GM12875 (cell line): ENCODE measurements around the gene HLCS.

Source experiments
- H3K4me3 ChIP-seq: one replicate; pipeline ENCODE4 v1.5.1; 2011; ENCODE audit warnings: low read depth, low read length, control low read depth
- TF ChIP-seq, protein P1 (sequence below): IDR thresholded peaks from 2 replicates; pipeline ENCODE4 v1.5.1; 2011; ENCODE audit warnings: low read depth, mild to moderate bottlenecking, control low read depth, inconsistent platforms, low read length, moderate library complexity, borderline replicate concordance; ENCODE audit not compliant: insufficient read depth

Gene HLCS

DNA sequence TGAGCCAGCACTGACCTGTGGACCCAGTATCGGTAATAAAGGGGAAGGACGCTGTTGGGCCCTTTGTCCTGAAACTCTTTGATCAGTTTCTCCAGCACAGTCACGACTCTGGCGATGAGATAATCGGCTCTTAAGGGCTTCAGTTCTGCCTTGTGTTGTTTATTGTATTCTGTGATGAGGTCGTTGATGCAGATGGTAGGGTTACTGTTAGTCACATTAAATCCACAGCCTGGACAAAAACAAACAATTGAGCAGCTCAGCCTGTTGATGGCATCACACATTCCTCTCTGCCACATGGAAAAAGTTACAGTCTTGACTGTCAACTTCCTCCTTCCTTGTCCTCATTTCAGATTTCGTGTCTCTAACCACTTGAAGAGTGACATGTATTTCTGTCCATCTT, 209.9 kb downstream of the HLCS start:
- no peak overlapping the region for H3K4me3 ChIP-seq
- TF ChIP-seq, protein P1, sequence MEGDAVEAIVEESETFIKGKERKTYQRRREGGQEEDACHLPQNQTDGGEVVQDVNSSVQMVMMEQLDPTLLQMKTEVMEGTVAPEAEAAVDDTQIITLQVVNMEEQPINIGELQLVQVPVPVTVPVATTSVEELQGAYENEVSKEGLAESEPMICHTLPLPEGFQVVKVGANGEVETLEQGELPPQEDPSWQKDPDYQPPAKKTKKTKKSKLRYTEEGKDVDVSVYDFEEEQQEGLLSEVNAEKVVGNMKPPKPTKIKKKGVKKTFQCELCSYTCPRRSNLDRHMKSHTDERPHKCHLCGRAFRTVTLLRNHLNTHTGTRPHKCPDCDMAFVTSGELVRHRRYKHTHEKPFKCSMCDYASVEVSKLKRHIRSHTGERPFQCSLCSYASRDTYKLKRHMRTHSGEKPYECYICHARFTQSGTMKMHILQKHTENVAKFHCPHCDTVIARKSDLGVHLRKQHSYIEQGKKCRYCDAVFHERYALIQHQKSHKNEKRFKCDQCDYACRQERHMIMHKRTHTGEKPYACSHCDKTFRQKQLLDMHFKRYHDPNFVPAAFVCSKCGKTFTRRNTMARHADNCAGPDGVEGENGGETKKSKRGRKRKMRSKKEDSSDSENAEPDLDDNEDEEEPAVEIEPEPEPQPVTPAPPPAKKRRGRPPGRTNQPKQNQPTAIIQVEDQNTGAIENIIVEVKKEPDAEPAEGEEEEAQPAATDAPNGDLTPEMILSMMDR = no peak

- TF ChIP-seq, protein P1 = no peak
- no peak overlapping the region for H3K4me3 ChIP-seq
Observed at GRCh38 chr21:36754241-36754898, 212.1 kb downstream of the HLCS start.

DNA sequence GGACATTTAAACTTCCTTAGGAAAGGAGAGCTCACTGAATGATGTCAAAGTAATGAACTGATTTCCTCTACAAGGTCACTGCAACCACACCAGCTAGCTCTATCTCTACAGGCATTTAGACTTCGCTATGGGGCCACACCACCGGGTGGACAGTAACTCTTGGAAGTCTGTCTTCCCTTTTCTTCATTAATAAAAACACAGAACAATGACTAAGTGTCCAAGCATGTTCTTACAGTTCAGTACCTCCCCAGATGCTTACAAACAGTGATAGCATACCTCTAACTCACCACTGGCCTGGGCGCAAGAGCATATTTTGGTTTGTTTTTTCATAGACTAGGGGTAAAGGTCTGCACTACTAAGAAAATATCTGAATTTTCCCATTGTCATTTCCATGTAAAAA, 212.9 kb downstream of the HLCS start:
- no peak overlapping the region for H3K4me3 ChIP-seq
- TF ChIP-seq, protein P1 = no peak

DNA sequence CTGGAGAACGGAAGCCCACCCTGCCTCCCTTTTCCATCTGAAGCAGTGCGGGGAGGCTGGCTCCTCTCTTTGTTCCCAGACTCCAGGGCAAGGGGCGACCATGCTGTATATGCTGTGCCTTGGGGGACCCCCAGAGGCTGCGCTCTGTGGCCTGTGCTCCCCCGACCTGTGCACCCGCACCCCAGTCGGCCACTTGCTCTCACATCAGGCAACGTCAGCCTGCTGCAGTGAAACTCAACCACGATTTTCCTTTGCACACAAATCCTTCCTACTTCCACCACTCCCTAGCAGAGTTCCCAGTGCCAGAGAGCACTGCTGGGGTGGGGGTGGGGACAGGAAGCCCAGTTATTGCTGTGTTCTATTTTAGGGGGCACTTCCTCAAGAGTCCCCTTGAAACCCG, 215.1 kb downstream of the HLCS start:
- TF ChIP-seq, protein P1 = no peak
- no peak overlapping the region for H3K4me3 ChIP-seq

- TF ChIP-seq, protein P1 = no peak
- H3K4me3 ChIP-seq = no peak overlapping the region
Observed at GRCh38 chr21:36750576-36750959, 215.9 kb downstream of the HLCS start.

GRCh38 chr21:36749935-36750575, 216.4 kb downstream of the HLCS start:
- no peak overlapping the region for H3K4me3 ChIP-seq
- TF ChIP-seq, protein P1 = no peak

- TF ChIP-seq, protein P1 = peak; percentile 44; the same call in 1 of the 2 replicates
- H3K4me3 ChIP-seq = no peak overlapping the region
Observed at GRCh38 chr21:36747815-36748383, 218.6 kb downstream of the HLCS start.
